IMR-90 (cell line): Measurements from ENCODE around the gene ELOA. TPM values are rescaled to one million over a fixed set of nuclear protein-coding genes. Genes with fewer than 3 reads are reported as not detected.

Source experiments
- ATAC-seq: fragments of 200-7000 bp; cut with Tn5 transposase; 2 replicates; pipeline ENCODE4 v1.9.1; 2020; ENCODE audit warnings: low read depth, mild to moderate bottlenecking, moderate library complexity
- BruUV-seq: library from RNA; stranded (reverse); fragments of 400-500 nt; replicated peaks from 2 replicates; lab custom pipeline; 2021; lab: Mats Ljungman, UMichigan
- CTCF ChIA-PET: fragments of 300-600 bp; formaldehyde crosslinking; extraction: SDS; loops from one replicate; lab custom pipeline; 2021; ENCODE audit warnings: antibody characterized with exemption; lab: Yijun Ruan, JAX
- POLR2A ChIA-PET: fragments of 300-600 bp; sonication (Branson Sonifier 250); formaldehyde crosslinking; loops from one replicate; lab custom pipeline; 2022; ENCODE audit warnings: antibody characterized with exemption; ENCODE audit not compliant: unreplicated experiment; lab: Charles Lee
- DNase-seq: peaks from one replicate; pipeline ENCODE4 v3.0.0; 2013
- H2AFZ ChIP-seq: replicated peaks from 2 replicates; pipeline ENCODE3; 2013; ENCODE audit warnings: low read length, mild to moderate bottlenecking; ENCODE audit not compliant: poor library complexity
- H2AK5ac ChIP-seq: 2 replicates; pipeline ENCODE4 v1.6.1; 2013; ENCODE audit warnings: low read depth, low read length, inconsistent platforms
- H2AK9ac ChIP-seq: replicated peaks from 2 replicates; pipeline ENCODE3; 2013; ENCODE audit warnings: mild to moderate bottlenecking, low read depth, low read length, moderate library complexity; ENCODE audit not compliant: poor library complexity
- H2BK120ac ChIP-seq: 2 replicates; pipeline ENCODE4 v1.6.1; 2013; ENCODE audit warnings: low read depth, low read length, inconsistent platforms
- H2BK15ac ChIP-seq: 3 replicates; pipeline ENCODE4 v1.6.1; 2013; ENCODE audit warnings: low read depth, low read length, inconsistent platforms
- H2BK20ac ChIP-seq: 2 replicates; pipeline ENCODE4 v1.6.1; 2013; ENCODE audit warnings: low read depth, mild to moderate bottlenecking, inconsistent platforms, low read length, moderate library complexity
- H2BK5ac ChIP-seq: 2 replicates; pipeline ENCODE4 v1.6.1; 2013; ENCODE audit warnings: mild to moderate bottlenecking, low read depth, low read length, inconsistent platforms; ENCODE audit not compliant: poor library complexity, severe bottlenecking
- H3K14ac ChIP-seq: replicated peaks from 2 replicates; pipeline ENCODE4 v1.6.1; 2013; ENCODE audit warnings: low read depth, low read length, inconsistent platforms
- H3K18ac ChIP-seq: 2 replicates; pipeline ENCODE4 v1.6.1; 2013; ENCODE audit warnings: low read depth, low read length, control low read depth
- H3K23ac ChIP-seq: 2 replicates; pipeline ENCODE4 v1.6.1; 2013; ENCODE audit warnings: low read depth, low read length, inconsistent platforms
- H3K27ac ChIP-seq: 2 replicates; pipeline ENCODE4 v1.5.1; 2013; ENCODE audit warnings: mild to moderate bottlenecking, control low read depth, low read length; ENCODE audit not compliant: insufficient read depth
- H3K27me3 ChIP-seq: 2 replicates; pipeline ENCODE4 v1.6.1; 2013; ENCODE audit warnings: low read length; ENCODE audit not compliant: control insufficient read depth, insufficient read depth
- H3K36me3 ChIP-seq: 2 replicates; pipeline ENCODE4 v1.6.1; 2013; ENCODE audit warnings: low read length, mixed read lengths; ENCODE audit not compliant: control insufficient read depth, insufficient read depth
- H3K4ac ChIP-seq: 2 replicates; pipeline ENCODE4 v1.6.1; 2013; ENCODE audit warnings: low read depth, low read length, inconsistent platforms
- H3K4me1 ChIP-seq: 2 replicates; pipeline ENCODE4 v1.6.1; 2013; ENCODE audit warnings: low read length, mixed read lengths; ENCODE audit not compliant: control insufficient read depth, insufficient read depth
- H3K4me2 ChIP-seq: 2 replicates; pipeline ENCODE4 v1.6.1; 2013; ENCODE audit warnings: low read depth, mild to moderate bottlenecking, control low read depth, low read length, moderate library complexity
- H3K4me3 ChIP-seq: 2 replicates; pipeline ENCODE4 v1.5.1; 2013; ENCODE audit warnings: low read depth, mild to moderate bottlenecking, control low read depth, low read length, moderate library complexity; ENCODE audit not compliant: insufficient read depth
- H3K56ac ChIP-seq: 2 replicates; pipeline ENCODE4 v1.6.1; 2013; ENCODE audit warnings: low read length, inconsistent platforms; ENCODE audit not compliant: insufficient read depth; ENCODE audit errors: extremely low read depth
- H3K79me1 ChIP-seq, 2 experiments: 2 replicates each; pipeline ENCODE4 v1.6.1; 2013; ENCODE audit warnings: low read length in 2 of 2, inconsistent platforms in 1 of 2, low read depth in 1 of 2
- H3K9ac ChIP-seq: 2 replicates; pipeline ENCODE4 v1.6.1; 2013; ENCODE audit warnings: low read depth, low read length, control low read depth
- H3K9me1 ChIP-seq: 2 replicates; pipeline ENCODE4 v1.6.1; 2013; ENCODE audit warnings: low read length, inconsistent platforms; ENCODE audit not compliant: insufficient read depth
- H3K9me3 ChIP-seq: 2 replicates; pipeline ENCODE4 v1.6.1; 2013; ENCODE audit warnings: low read length; ENCODE audit not compliant: control insufficient read depth, insufficient read depth
- H4K20me1 ChIP-seq: 2 replicates; pipeline ENCODE4 v1.6.1; 2013; ENCODE audit warnings: low read length, inconsistent platforms; ENCODE audit not compliant: insufficient read depth
- H4K5ac ChIP-seq: 2 replicates; pipeline ENCODE4 v1.6.1; 2013; ENCODE audit warnings: mild to moderate bottlenecking, low read depth, low read length, control low read depth
- H4K8ac ChIP-seq, 2 experiments: 2 replicates each; pipeline ENCODE4 v1.6.1; 2013; ENCODE audit warnings: low read depth in 2 of 2, low read length in 2 of 2, control low read depth in 1 of 2, inconsistent platforms in 1 of 2
- H4K91ac ChIP-seq: 2 replicates; pipeline ENCODE4 v1.6.1; 2013; ENCODE audit warnings: low read depth, low read length, inconsistent platforms; ENCODE audit not compliant: insufficient read depth
- BHLHE40 ChIP-seq: fragments of 150-350 bp; IDR thresholded peaks from 2 replicates; pipeline ENCODE4 v1.6.1; 2016; ENCODE audit warnings: mild to moderate bottlenecking, low read depth, low read length
- CEBPB ChIP-seq: IDR thresholded peaks from 2 replicates; pipeline ENCODE4 v1.6.1; 2012; ENCODE audit warnings: low read depth, low read length, improper control_type of control experiment
- WGBS, 2 experiments: methylation state at CpG; one replicate each; pipeline versions ENCODE4 v1.1.5 to v1.1.7; 2013; ENCODE audit warnings: missing lambda C conversion rate in 2 of 2; ENCODE audit not compliant: insufficient read length in 1 of 2; ENCODE audit errors: extremely low coverage in 2 of 2; 5-methylcytosine and 5-hydroxymethylcytosine counted together
- dilution Hi-C: fragments of 300-500 bp; cut with HindIII; formaldehyde crosslinking; loops from one replicate; pipeline ENCODE4 v1.14.3; 2018; ENCODE audit warnings: low sequenced_read_pairs; ENCODE audit not compliant: unreplicated experiment
- in situ Hi-C: fragments of 300-500 bp; cut with MboI; formaldehyde crosslinking; loops from 3 replicates; pipeline ENCODE4 v1.14.3; 2019; ENCODE audit warnings: low sequenced_read_pairs, inconsistent platforms, mixed read lengths
- intact Hi-C: fragments of 100-400 bp; cut with micrococcal nuclease; formaldehyde crosslinking; loops from 2 replicates; pipeline ENCODE4 v1.10.0; 2022
- polyA plus RNA-seq, 3 experiments: library from polyadenylated mRNA; depleted of rRNA; stranded (reverse); fragments of >200 nt; gene quantifications; 2 replicates each; pipeline ENCODE4 v1.2.3, GENCODE V29; 2012; ENCODE audit warnings: low replicate concordance in 1 of 3
- total RNA-seq: library from RNA; depleted of rRNA; stranded (reverse); fragments of >200 nt; gene quantifications from 2 replicates; pipeline ENCODE4 v1.2.3, GENCODE V29; 2012

The ELOA gene
- total and polyA plus RNA-seq, 2 of the 4 experiments (the other 2 are of a cell fraction): 22.9 to 40.7 TPM

- Histone ChIP-seq H3K9me3 (no peaks in the 10 kb centered on the region), H3K4me1 (no peaks in the 10 kb centered on the region), H3K23ac (no peak overlapping the region), H3K27ac (no peak overlapping the region), H4K5ac (no peak overlapping the region), H3K9ac (no peak overlapping the region), H3K4me3 (no peak overlapping the region), H2AK5ac (no peak overlapping the region), H3K14ac (no peak overlapping the region), H3K4ac (no peak overlapping the region), H3K79me1 (peaks cover 21 to 73% of the 10 kb centered on the region in 2 experiments), H3K27me3 (no peaks in the 10 kb centered on the region), H4K8ac (no peak overlapping the region), H2BK120ac (no peak overlapping the region), H2BK20ac (no peak overlapping the region), H3K36me3 (peaks cover 47% of the 10 kb centered on the region), H3K18ac (no peak overlapping the region), H2AFZ (no peak overlapping the region), H3K4me2 (no peak overlapping the region), H2BK5ac (no peak overlapping the region), H4K20me1 (peaks cover 75% of the 10 kb centered on the region), H3K56ac (no peak overlapping the region), H3K9me1 (peaks cover 8% of the 10 kb centered on the region), H4K91ac (no peak overlapping the region), H2BK15ac (no peak overlapping the region), H2AK9ac (no peak overlapping the region)
- ChIA-PET CTCF (no interaction called here), POLR2A (interaction anchor here (0.6 kb wide), 1 partner anchor 8 kb away, joined by 3 read pairs; no protein-coding TSS in a partner anchor)
- in situ Hi-C loops (no loop called here), intact Hi-C loops (no loop called here), dilution Hi-C loops (no loop called here)
- DNase-seq: no peak
- TF ChIP-seq CEBPB (0 out of 2 replicates have a peak, but pooled peaks have one; percentile 45), BHLHE40 (no peak)
- BruUV-seq: no TSS peak
- WGBS, 2 experiments: 93% methylated on average over 2 of the region's 5 CpGs; no CpG with 5 or more reads in 1 of the 2 experiments
- ATAC-seq: no peak
Observed at GRCh38 chr1:23701996-23702395, 41.3 kb upstream of the ELOA start.
